Type B pancreatic cell (in vitro differentiated cells): Measurements from ENCODE around the gene ZNF132. TPM values are rescaled to one million over a fixed set of nuclear protein-coding genes. Genes with fewer than 3 reads are reported as not detected.

Source experiments
- DNase-seq: peaks from one replicate; pipeline ENCODE4 v3.0.0; 2021; ENCODE audit warnings: mixed read lengths; ENCODE audit not compliant: unreplicated experiment; ENCODE audit errors: extremely low spot score
- H3K27ac Mint-ChIP-seq: 2 replicates; pipeline ENCODE4 v1.8.0; 2021; ENCODE audit warnings: mild to moderate bottlenecking, mixed read lengths
- H3K27me3 Mint-ChIP-seq: 2 replicates; pipeline ENCODE4 v1.8.0; 2021; ENCODE audit warnings: mixed read lengths
- H3K36me3 Mint-ChIP-seq: 2 replicates; pipeline ENCODE4 v1.8.0; 2021; ENCODE audit warnings: mixed read lengths
- H3K4me1 Mint-ChIP-seq: one replicate; pipeline ENCODE4 v1.8.0; 2021; ENCODE audit warnings: mixed read lengths; ENCODE audit not compliant: unreplicated experiment
- H3K4me3 Mint-ChIP-seq: 2 replicates; pipeline ENCODE4 v1.8.0; 2021; ENCODE audit warnings: mild to moderate bottlenecking, mixed read lengths
- H3K9me3 Mint-ChIP-seq: 2 replicates; pipeline ENCODE4 v1.8.0; 2021; ENCODE audit warnings: mixed read lengths
- total RNA-seq: library from RNA; stranded (reverse); gene quantifications from 2 replicates; pipeline ENCODE4 v1.2.1, GENCODE V29; 2021; ENCODE audit warnings: low replicate concordance
- TF ChIP-seq, protein P1 (sequence below): fragments of 200-600 bp; sonication (generic); conservative IDR thresholded peaks from 2 replicates; pipeline ENCODE4 v1.5.0; 2021; ENCODE audit warnings: antibody characterized with exemption, mild to moderate bottlenecking

The ZNF132 gene
- total RNA-seq, 1 donor from 2014 or later: 6.0 TPM

DNA sequence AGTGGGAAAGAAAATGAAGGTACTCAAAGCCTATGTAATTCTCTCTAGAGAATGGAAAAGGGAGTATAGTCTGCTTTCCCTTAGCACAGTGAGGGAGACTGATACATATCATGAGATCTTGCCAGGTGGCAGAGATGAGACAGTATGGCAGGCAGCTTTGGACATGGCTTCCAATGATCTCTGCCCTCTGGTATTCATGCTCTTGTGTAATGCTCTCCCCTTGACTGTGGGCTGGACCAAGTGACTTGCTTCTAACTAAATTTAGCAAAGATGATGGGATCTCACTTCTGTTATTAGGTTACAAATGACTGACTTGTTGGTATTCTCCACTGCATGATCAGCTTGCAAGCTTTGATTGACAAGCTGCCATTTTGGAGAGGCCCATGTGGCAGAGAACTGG is 10.2 kb downstream of the ZNF132 start:
- TF ChIP-seq, protein P1, sequence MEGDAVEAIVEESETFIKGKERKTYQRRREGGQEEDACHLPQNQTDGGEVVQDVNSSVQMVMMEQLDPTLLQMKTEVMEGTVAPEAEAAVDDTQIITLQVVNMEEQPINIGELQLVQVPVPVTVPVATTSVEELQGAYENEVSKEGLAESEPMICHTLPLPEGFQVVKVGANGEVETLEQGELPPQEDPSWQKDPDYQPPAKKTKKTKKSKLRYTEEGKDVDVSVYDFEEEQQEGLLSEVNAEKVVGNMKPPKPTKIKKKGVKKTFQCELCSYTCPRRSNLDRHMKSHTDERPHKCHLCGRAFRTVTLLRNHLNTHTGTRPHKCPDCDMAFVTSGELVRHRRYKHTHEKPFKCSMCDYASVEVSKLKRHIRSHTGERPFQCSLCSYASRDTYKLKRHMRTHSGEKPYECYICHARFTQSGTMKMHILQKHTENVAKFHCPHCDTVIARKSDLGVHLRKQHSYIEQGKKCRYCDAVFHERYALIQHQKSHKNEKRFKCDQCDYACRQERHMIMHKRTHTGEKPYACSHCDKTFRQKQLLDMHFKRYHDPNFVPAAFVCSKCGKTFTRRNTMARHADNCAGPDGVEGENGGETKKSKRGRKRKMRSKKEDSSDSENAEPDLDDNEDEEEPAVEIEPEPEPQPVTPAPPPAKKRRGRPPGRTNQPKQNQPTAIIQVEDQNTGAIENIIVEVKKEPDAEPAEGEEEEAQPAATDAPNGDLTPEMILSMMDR: no peak
- H3K36me3 Mint-ChIP-seq: peaks cover 40% of the 10 kb centered on the region
- H3K4me1 Mint-ChIP-seq: no peaks in the 10 kb centered on the region
- H3K27me3 Mint-ChIP-seq: no peaks in the 10 kb centered on the region
- H3K9me3 Mint-ChIP-seq: peaks cover 5% of the 10 kb centered on the region
- DNase-seq: no peak
- no peak overlapping the region for H3K27ac Mint-ChIP-seq
- no peak overlapping the region for H3K4me3 Mint-ChIP-seq

DNA sequence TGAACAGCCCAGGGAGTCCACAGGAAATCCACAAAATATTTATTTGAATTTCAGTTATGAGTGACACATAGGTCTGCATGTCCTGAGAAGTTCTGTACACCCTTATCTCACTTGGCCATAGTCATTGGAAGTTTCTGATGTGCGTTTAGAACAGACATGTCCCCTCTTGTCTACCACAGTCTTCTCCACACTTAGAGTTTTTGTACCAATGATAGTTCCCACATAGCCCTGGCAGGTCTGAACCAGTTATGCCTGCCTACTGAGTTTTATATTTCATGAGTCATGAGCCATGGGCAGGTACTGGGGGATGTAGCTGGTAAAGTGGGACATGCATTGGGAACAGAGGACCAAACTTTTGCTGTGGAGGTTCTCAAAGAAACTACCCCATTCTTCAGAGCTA is 11.3 kb downstream of the ZNF132 start:
- DNase-seq: no peak
- TF ChIP-seq, protein P1: no peak

DNA sequence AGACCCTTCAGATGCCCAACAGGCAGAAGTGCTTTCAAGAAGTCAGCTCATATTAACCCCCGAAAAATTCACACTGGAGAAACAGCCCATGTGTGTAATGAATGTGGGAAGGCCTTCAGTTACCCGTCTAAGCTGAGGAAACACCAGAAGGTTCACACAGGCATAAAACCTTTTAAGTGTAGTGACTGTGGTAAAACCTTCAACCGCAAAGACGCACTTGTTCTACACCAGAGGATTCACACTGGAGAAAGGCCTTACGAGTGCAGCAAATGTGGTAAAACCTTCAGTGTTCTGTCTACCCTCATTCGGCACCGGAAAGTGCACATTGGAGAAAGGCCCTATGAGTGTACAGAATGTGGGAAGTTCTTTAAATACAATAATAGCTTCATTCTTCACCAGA is 22.9 kb downstream of the ZNF132 start:
- no peak overlapping the region for H3K4me3 Mint-ChIP-seq
- no peak for DNase-seq
- H3K27me3 Mint-ChIP-seq: no peaks in the 10 kb centered on the region
- no peaks in the 10 kb centered on the region for H3K4me1 Mint-ChIP-seq
- H3K9me3 Mint-ChIP-seq: peaks cover 1% of the 10 kb centered on the region
- H3K27ac Mint-ChIP-seq: no peak overlapping the region
- TF ChIP-seq, protein P1: no peak
- peaks cover 36% of the 10 kb centered on the region for H3K36me3 Mint-ChIP-seq

More for the DNA sequence above, 11.3 kb downstream of the ZNF132 start:
- peaks cover 34% of the 10 kb centered on the region for H3K36me3 Mint-ChIP-seq
- H3K27ac Mint-ChIP-seq: no peak overlapping the region
- H3K4me1 Mint-ChIP-seq: no peaks in the 10 kb centered on the region
- H3K4me3 Mint-ChIP-seq: no peak overlapping the region
- peaks cover 5% of the 10 kb centered on the region for H3K9me3 Mint-ChIP-seq
- H3K27me3 Mint-ChIP-seq: no peaks in the 10 kb centered on the region

DNA sequence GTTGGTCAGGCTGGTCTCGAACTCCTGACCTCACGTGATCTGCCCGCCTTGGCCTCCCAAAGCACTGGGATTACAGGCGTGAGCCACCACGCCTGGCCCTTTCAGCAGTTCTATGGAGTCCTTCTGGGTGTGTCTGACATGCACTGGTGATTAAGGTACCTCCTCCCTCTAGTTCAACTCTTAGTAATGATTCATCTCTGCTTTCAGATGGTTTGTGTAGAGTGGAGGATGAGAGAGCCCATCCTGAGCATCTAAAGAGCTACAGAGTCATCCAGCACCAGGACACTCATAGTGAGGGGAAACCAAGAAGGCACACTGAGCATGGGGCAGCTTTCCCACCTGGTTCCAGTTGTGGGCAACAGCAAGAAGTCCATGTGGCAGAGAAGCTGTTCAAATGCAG is 23.3 kb downstream of the ZNF132 start:
- peaks cover 34% of the 10 kb centered on the region for H3K36me3 Mint-ChIP-seq
- no peak overlapping the region for H3K4me3 Mint-ChIP-seq
- no peaks in the 10 kb centered on the region for H3K9me3 Mint-ChIP-seq
- no peak for DNase-seq
- TF ChIP-seq, protein P1: no peak
- H3K4me1 Mint-ChIP-seq: no peaks in the 10 kb centered on the region
- no peak overlapping the region for H3K27ac Mint-ChIP-seq
- no peaks in the 10 kb centered on the region for H3K27me3 Mint-ChIP-seq

DNA sequence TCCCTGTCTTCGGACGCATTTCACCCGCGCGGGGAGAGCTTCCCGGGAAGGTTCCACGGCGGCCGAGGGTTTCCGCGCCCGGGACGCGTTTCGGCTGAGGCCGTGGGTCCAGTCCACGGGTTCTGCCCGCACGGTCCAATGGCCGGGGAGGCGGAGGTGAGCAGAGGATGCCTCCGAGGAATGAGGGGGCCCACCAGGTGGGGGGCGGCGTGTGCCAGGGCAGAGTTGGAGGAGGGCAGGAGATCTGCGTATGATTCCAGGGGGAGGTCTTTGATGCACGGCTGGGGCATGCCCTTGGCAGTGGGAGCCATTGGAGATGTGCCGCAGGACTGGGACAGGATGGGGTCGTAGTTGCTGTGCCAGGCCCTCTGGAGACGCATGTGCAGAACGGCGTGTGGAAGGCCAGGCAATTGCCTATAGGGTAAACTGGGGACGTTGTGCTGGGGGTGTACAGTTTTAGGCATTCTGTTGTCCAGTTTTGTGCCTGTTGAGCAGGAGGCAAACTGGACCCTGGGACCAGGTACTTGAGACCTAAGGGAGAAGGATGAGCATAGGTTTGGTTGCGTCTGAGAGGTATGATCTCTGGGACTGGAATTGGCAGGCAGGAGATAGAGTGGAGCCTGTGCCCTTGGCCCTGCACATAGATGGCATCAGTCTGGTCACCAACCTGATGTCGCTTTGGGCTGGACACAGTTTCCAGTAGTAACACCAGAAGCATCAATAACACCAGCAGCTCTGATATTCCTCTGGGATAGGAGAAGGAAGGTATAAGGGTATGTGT is 30.8 kb downstream of the ZNF132 start:
- Mint-ChIP-seq H3K9me3 (no peaks in the 10 kb centered on the region), H3K4me3 (peak overlapping the region; percentile 95), H3K27me3 (no peaks in the 10 kb centered on the region), H3K4me1 (peaks cover 17% of the 10 kb centered on the region), H3K36me3 (peaks cover 8% of the 10 kb centered on the region), H3K27ac (peak overlapping the region; percentile 80)
- DNase-seq: no peak
- TF ChIP-seq, protein P1: no peak
